ENCODE data around the gene KRT28.

KRT28 gene

GRCh38 chr17:40828454-40829044 lies 28.8 kb upstream of the KRT28 start:
- H2BK15ac ChIP-seq (replicated peaks; ENCODE audit: low read depth): no peak overlapping the region
- no peaks in the 10 kb centered on the region for H3K79me2 ChIP-seq (ENCODE audit: control insufficient read depth, insufficient read depth, low read length)
- no peak overlapping the region for H4K8ac ChIP-seq (ENCODE audit: low read depth, low read length)
- H3K23ac ChIP-seq (ENCODE audit: low read length): no peak overlapping the region
- H3K18ac ChIP-seq (ENCODE audit: low read length): no peak overlapping the region
- H2BK5ac ChIP-seq (ENCODE audit: low read length): no peak overlapping the region
- H3K27me3 ChIP-seq (ENCODE audit: insufficient read depth, low read length, poor library complexity): no peaks in the 10 kb centered on the region
- H3K4me2 ChIP-seq (ENCODE audit: low read length): no peak overlapping the region
- WGBS (ENCODE audit: extremely low coverage, insufficient coverage, low lambda C conversion rate): no CpG with 5 or more reads among the region's 4 CpGs
- no peak overlapping the region for H3K27ac ChIP-seq (ENCODE audit: low read depth, low read length)
- no peak for DNase-seq
- H3K56ac ChIP-seq (ENCODE audit: low read length): no peak overlapping the region
- H4K5ac ChIP-seq (ENCODE audit: low read length): no peak overlapping the region
- H3K4me1 ChIP-seq (ENCODE audit: control insufficient read depth, low read depth, low read length): no peaks in the 10 kb centered on the region
- no peak overlapping the region for H2BK120ac ChIP-seq (ENCODE audit: low read depth, low read length)
- H3K9ac ChIP-seq (ENCODE audit: low read length): no peak overlapping the region
- H3K79me1 ChIP-seq (ENCODE audit: low read length): peaks cover 2% of the 10 kb centered on the region
- H3K4ac ChIP-seq (ENCODE audit: low read depth, low read length): no peak overlapping the region
- no peaks in the 10 kb centered on the region for H3K36me3 ChIP-seq (ENCODE audit: control insufficient read depth, insufficient read depth, low read length)
- H2AK5ac ChIP-seq (ENCODE audit: low read length): no peak overlapping the region
- no peak overlapping the region for H3K4me3 ChIP-seq (ENCODE audit: low read length)

- Histone ChIP-seq H3K23ac (ENCODE audit: low read length) (no peak overlapping the region), H2BK15ac (replicated peaks; ENCODE audit: low read depth) (no peak overlapping the region), H4K5ac (ENCODE audit: low read length) (no peak overlapping the region), H2BK5ac (ENCODE audit: low read length) (no peak overlapping the region), H2BK120ac (ENCODE audit: low read depth, low read length) (no peak overlapping the region), H3K4me3 (ENCODE audit: low read length) (no peak overlapping the region), H3K18ac (ENCODE audit: low read length) (no peak overlapping the region), H3K4me2 (ENCODE audit: low read length) (no peak overlapping the region), H2AK5ac (ENCODE audit: low read length) (no peak overlapping the region), H3K4ac (ENCODE audit: low read depth, low read length) (no peak overlapping the region), H3K9ac (ENCODE audit: low read length) (no peak overlapping the region), H3K27me3 (ENCODE audit: insufficient read depth, low read length, poor library complexity) (no peaks in the 10 kb centered on the region), H3K36me3 (ENCODE audit: control insufficient read depth, insufficient read depth, low read length) (no peaks in the 10 kb centered on the region), H3K27ac (ENCODE audit: low read depth, low read length) (no peak overlapping the region), H3K79me1 (ENCODE audit: low read length) (peaks cover 2% of the 10 kb centered on the region), H3K56ac (ENCODE audit: low read length) (no peak overlapping the region), H4K8ac (ENCODE audit: low read depth, low read length) (no peak overlapping the region), H3K79me2 (ENCODE audit: control insufficient read depth, insufficient read depth, low read length) (no peaks in the 10 kb centered on the region), H3K4me1 (ENCODE audit: control insufficient read depth, low read depth, low read length) (no peaks in the 10 kb centered on the region)
- DNase-seq: peak; percentile 10
- WGBS (ENCODE audit: extremely low coverage, insufficient coverage, low lambda C conversion rate): no CpG with 5 or more reads among the region's 7 CpGs
Measured at GRCh38 chr17:40827746-40828453, 28.1 kb upstream of the KRT28 start.

- no peak overlapping the region for H2BK120ac ChIP-seq (ENCODE audit: low read depth, low read length)
- no peak overlapping the region for H2AK5ac ChIP-seq (ENCODE audit: low read length)
- H2BK5ac ChIP-seq (ENCODE audit: low read length): no peak overlapping the region
- DNase-seq: no peak
- no peak overlapping the region for H4K8ac ChIP-seq (ENCODE audit: low read depth, low read length)
- H2BK15ac ChIP-seq (replicated peaks; ENCODE audit: low read depth): no peak overlapping the region
- no peak overlapping the region for H3K23ac ChIP-seq (ENCODE audit: low read length)
- no peak overlapping the region for H3K27ac ChIP-seq (ENCODE audit: low read depth, low read length)
- no peak overlapping the region for H3K4me2 ChIP-seq (ENCODE audit: low read length)
- H3K4me1 ChIP-seq (ENCODE audit: control insufficient read depth, low read depth, low read length): no peaks in the 10 kb centered on the region
- H4K5ac ChIP-seq (ENCODE audit: low read length): no peak overlapping the region
- H3K56ac ChIP-seq (ENCODE audit: low read length): no peak overlapping the region
- no peaks in the 10 kb centered on the region for H3K27me3 ChIP-seq (ENCODE audit: insufficient read depth, low read length, poor library complexity)
- peaks cover 2% of the 10 kb centered on the region for H3K79me1 ChIP-seq (ENCODE audit: low read length)
- no peaks in the 10 kb centered on the region for H3K36me3 ChIP-seq (ENCODE audit: control insufficient read depth, insufficient read depth, low read length)
- no peaks in the 10 kb centered on the region for H3K79me2 ChIP-seq (ENCODE audit: control insufficient read depth, insufficient read depth, low read length)
- WGBS (ENCODE audit: extremely low coverage, insufficient coverage, low lambda C conversion rate): no CpG with 5 or more reads among the region's 2 CpGs
- no peak overlapping the region for H3K9ac ChIP-seq (ENCODE audit: low read length)
- no peak overlapping the region for H3K18ac ChIP-seq (ENCODE audit: low read length)
- no peak overlapping the region for H3K4ac ChIP-seq (ENCODE audit: low read depth, low read length)
- H3K4me3 ChIP-seq (ENCODE audit: low read length): no peak overlapping the region
Measured at GRCh38 chr17:40825599-40825998, 25.8 kb upstream of the KRT28 start.

GRCh38 chr17:40824015-40824832 lies 24.5 kb upstream of the KRT28 start:
- no peak overlapping the region for H2BK5ac ChIP-seq (ENCODE audit: low read length)
- no peak overlapping the region for H3K9ac ChIP-seq (ENCODE audit: low read length)
- H3K18ac ChIP-seq (ENCODE audit: low read length): no peak overlapping the region
- no peak overlapping the region for H3K27ac ChIP-seq (ENCODE audit: low read depth, low read length)
- H3K79me1 ChIP-seq (ENCODE audit: low read length): peaks cover 2% of the 10 kb centered on the region
- H3K36me3 ChIP-seq (ENCODE audit: control insufficient read depth, insufficient read depth, low read length): no peaks in the 10 kb centered on the region
- WGBS (ENCODE audit: extremely low coverage, insufficient coverage, low lambda C conversion rate): no CpG with 5 or more reads among the region's 1 CpG
- H3K79me2 ChIP-seq (ENCODE audit: control insufficient read depth, insufficient read depth, low read length): no peaks in the 10 kb centered on the region
- H3K4me1 ChIP-seq (ENCODE audit: control insufficient read depth, low read depth, low read length): no peaks in the 10 kb centered on the region
- no peak overlapping the region for H4K8ac ChIP-seq (ENCODE audit: low read depth, low read length)
- no peak overlapping the region for H3K56ac ChIP-seq (ENCODE audit: low read length)
- DNase-seq: no peak
- H3K4ac ChIP-seq (ENCODE audit: low read depth, low read length): no peak overlapping the region
- H3K23ac ChIP-seq (ENCODE audit: low read length): no peak overlapping the region
- H3K4me3 ChIP-seq (ENCODE audit: low read length): no peak overlapping the region
- no peak overlapping the region for H4K5ac ChIP-seq (ENCODE audit: low read length)
- no peaks in the 10 kb centered on the region for H3K27me3 ChIP-seq (ENCODE audit: insufficient read depth, low read length, poor library complexity)
- no peak overlapping the region for H2BK120ac ChIP-seq (ENCODE audit: low read depth, low read length)
- H3K4me2 ChIP-seq (ENCODE audit: low read length): no peak overlapping the region
- no peak overlapping the region for H2AK5ac ChIP-seq (ENCODE audit: low read length)
- H2BK15ac ChIP-seq (replicated peaks; ENCODE audit: low read depth): no peak overlapping the region

- no peaks in the 10 kb centered on the region for H3K27me3 ChIP-seq (ENCODE audit: insufficient read depth, low read length, poor library complexity)
- DNase-seq: no peak
- H3K79me2 ChIP-seq (ENCODE audit: control insufficient read depth, insufficient read depth, low read length): no peaks in the 10 kb centered on the region
- H2BK15ac ChIP-seq (replicated peaks; ENCODE audit: low read depth): no peak within 1 kb of the TSS
- H2BK5ac ChIP-seq (ENCODE audit: low read length): no peak within 1 kb of the TSS
- H4K5ac ChIP-seq (ENCODE audit: low read length): no peak within 1 kb of the TSS
- no peak within 1 kb of the TSS for H3K4ac ChIP-seq (ENCODE audit: low read depth, low read length)
- no peaks in the 10 kb centered on the region for H3K4me1 ChIP-seq (ENCODE audit: control insufficient read depth, low read depth, low read length)
- peaks cover 2% of the 10 kb centered on the region for H3K79me1 ChIP-seq (ENCODE audit: low read length)
- H2BK120ac ChIP-seq (ENCODE audit: low read depth, low read length): no peak within 1 kb of the TSS
- no peak within 1 kb of the TSS for H3K4me2 ChIP-seq (ENCODE audit: low read length)
- H3K56ac ChIP-seq (ENCODE audit: low read length): no peak within 1 kb of the TSS
- H2AK5ac ChIP-seq (ENCODE audit: low read length): no peak within 1 kb of the TSS
- H3K18ac ChIP-seq (ENCODE audit: low read length): no peak within 1 kb of the TSS
- H3K9ac ChIP-seq (ENCODE audit: low read length): no peak within 1 kb of the TSS
- H3K36me3 ChIP-seq (ENCODE audit: control insufficient read depth, insufficient read depth, low read length): peaks cover 1% of the 10 kb centered on the region
- no peak within 1 kb of the TSS for H3K4me3 ChIP-seq (ENCODE audit: low read length)
- no peak within 1 kb of the TSS for H4K8ac ChIP-seq (ENCODE audit: low read depth, low read length)
- WGBS (ENCODE audit: extremely low coverage, insufficient coverage, low lambda C conversion rate): no CpG with 5 or more reads among the region's 7 CpGs
- H3K27ac ChIP-seq (ENCODE audit: low read depth, low read length): no peak within 1 kb of the TSS
- no peak within 1 kb of the TSS for H3K23ac ChIP-seq (ENCODE audit: low read length)
Measured at GRCh38 chr17:40822132-40822812, 22.5 kb upstream of the KRT28 start, which contains the start of gene KRT10. Gene KRT10, minus strand, starts transcription at chr17:40822614. Its CDS starts 29 bp downstream, at chr17:40822585.
